ENCODE data around the gene DCAF8.

DNA sequence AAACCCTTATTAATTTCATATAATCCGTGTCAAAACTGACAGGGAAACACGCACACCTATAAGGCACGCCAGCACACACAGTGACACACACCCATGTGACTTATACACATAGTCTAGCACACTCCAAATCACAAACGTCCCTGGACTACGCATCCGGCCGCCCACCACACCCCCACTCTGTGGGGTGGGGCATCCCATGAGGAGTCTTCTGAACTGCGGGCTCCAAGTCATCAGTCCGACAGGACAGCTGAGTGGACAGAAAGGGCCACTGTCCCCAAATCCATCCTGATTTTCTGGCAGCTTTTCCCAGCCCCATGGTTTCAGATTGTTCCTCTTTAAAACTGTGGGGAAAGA is 56.3 kb downstream of the DCAF8 start:
- no peak for TF ChIP-seq POLR2A (IDR thresholded peaks at IDR 0.05)
- TF ChIP-seq, protein P1, sequence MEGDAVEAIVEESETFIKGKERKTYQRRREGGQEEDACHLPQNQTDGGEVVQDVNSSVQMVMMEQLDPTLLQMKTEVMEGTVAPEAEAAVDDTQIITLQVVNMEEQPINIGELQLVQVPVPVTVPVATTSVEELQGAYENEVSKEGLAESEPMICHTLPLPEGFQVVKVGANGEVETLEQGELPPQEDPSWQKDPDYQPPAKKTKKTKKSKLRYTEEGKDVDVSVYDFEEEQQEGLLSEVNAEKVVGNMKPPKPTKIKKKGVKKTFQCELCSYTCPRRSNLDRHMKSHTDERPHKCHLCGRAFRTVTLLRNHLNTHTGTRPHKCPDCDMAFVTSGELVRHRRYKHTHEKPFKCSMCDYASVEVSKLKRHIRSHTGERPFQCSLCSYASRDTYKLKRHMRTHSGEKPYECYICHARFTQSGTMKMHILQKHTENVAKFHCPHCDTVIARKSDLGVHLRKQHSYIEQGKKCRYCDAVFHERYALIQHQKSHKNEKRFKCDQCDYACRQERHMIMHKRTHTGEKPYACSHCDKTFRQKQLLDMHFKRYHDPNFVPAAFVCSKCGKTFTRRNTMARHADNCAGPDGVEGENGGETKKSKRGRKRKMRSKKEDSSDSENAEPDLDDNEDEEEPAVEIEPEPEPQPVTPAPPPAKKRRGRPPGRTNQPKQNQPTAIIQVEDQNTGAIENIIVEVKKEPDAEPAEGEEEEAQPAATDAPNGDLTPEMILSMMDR (IDR thresholded peaks at IDR 0.05) = no peak
- no peak for TF ChIP-seq POLR2AphosphoS5 (IDR thresholded peaks at IDR 0.05)

Data from prostate gland (tissue), 2 donors.